Naive thymus-derived CD4-positive, alpha-beta T cell (primary cell): ENCODE data around the gene EEF1AKMT1. TPM values are rescaled to one million over a fixed set of nuclear protein-coding genes. Genes with fewer than 3 reads are reported as not detected.

Source experiments
- ATAC-seq: fragments of 150-1000 bp; cut with Tn5 transposase; 2 replicates; pipeline ENCODE4 v1.10.0; 2021; ENCODE audit warnings: mild to moderate bottlenecking, moderate library complexity
- CTCF ChIA-PET: fragments of 350-600 bp; sonication (Branson Sonifier 250); formaldehyde crosslinking; loops from one replicate; lab custom pipeline; 2021; ENCODE audit warnings: antibody characterized with exemption; lab: Charles Lee
- POLR2A ChIA-PET: fragments of 350-600 bp; sonication (Branson Sonifier 250); formaldehyde crosslinking; loops from one replicate; lab custom pipeline; 2021; ENCODE audit warnings: antibody characterized with exemption, inconsistent platforms; lab: Charles Lee
- DNase-seq, 9 donors: peaks; one replicate each; pipeline versions ENCODE4 v3.0.0 to v3.0.0-alpha.2; 2020 to 2022; ENCODE audit warnings: mixed read lengths in 1 of 9
- H3K27ac ChIP-seq: one replicate; pipeline ENCODE4 v1.7.0; 2013; ENCODE audit warnings: mild to moderate bottlenecking, low read depth, low read length, moderate library complexity
- H3K27me3 ChIP-seq, 2 donors: one replicate each; pipeline ENCODE4 v1.7.0; 2013; ENCODE audit warnings: low read length in 2 of 2, mild to moderate bottlenecking in 2 of 2, moderate library complexity in 2 of 2; ENCODE audit not compliant: control insufficient read depth in 2 of 2, insufficient read depth in 2 of 2
- H3K36me3 ChIP-seq, 3 experiments: 1 replicate in 2 of 3; 2 replicates in 1 of 3; pipeline ENCODE4 v1.7.0; 2013; ENCODE audit warnings: low read length in 3 of 3, mild to moderate bottlenecking in 3 of 3, moderate library complexity in 1 of 3; ENCODE audit not compliant: insufficient read depth in 3 of 3, control insufficient read depth in 2 of 3
- H3K4me1 ChIP-seq, 2 donors: one replicate each; pipeline ENCODE4 v1.7.0; 2013; ENCODE audit warnings: low read length in 2 of 2, mild to moderate bottlenecking in 2 of 2, moderate library complexity in 1 of 2; ENCODE audit not compliant: control insufficient read depth in 2 of 2, insufficient read depth in 2 of 2
- H3K4me3 ChIP-seq: 2 replicates; pipeline ENCODE4 v1.7.0; 2013; ENCODE audit warnings: mild to moderate bottlenecking, low read length
- H3K9me3 ChIP-seq, 3 experiments: 1 replicate in 2 of 3; 2 replicates in 1 of 3; pipeline ENCODE4 v1.7.0; 2013; ENCODE audit warnings: low read length in 3 of 3; ENCODE audit not compliant: control insufficient read depth in 2 of 3
- H3K27ac Mint-ChIP-seq, 9 donors: one replicate each; pipeline ENCODE4 v1.8.0; 2020 to 2022; ENCODE audit warnings: mixed read lengths in 9 of 9, mild to moderate bottlenecking in 8 of 9, moderate library complexity in 5 of 9, inconsistent platforms in 2 of 9
- H3K27me3 Mint-ChIP-seq, 5 donors: one replicate each; pipeline ENCODE4 v1.8.0; 2021 to 2022; ENCODE audit warnings: mixed read lengths in 5 of 5, mild to moderate bottlenecking in 1 of 5
- H3K36me3 Mint-ChIP-seq, 5 donors: one replicate each; pipeline ENCODE4 v1.8.0; 2020 to 2022; ENCODE audit warnings: mixed read lengths in 5 of 5, mild to moderate bottlenecking in 3 of 5, inconsistent platforms in 1 of 5
- H3K4me1 Mint-ChIP-seq, 7 donors: one replicate each; pipeline ENCODE4 v1.8.0; 2020 to 2022; ENCODE audit warnings: mixed read lengths in 7 of 7, mild to moderate bottlenecking in 3 of 7, inconsistent platforms in 1 of 7
- H3K4me3 Mint-ChIP-seq, 10 donors: one replicate each; pipeline ENCODE4 v1.8.0; 2020 to 2022; ENCODE audit warnings: mild to moderate bottlenecking in 10 of 10, mixed read lengths in 10 of 10, moderate library complexity in 6 of 10, inconsistent platforms in 2 of 10
- H3K9me3 Mint-ChIP-seq, 11 donors: one replicate each; pipeline ENCODE4 v1.8.0; 2020 to 2022; ENCODE audit warnings: mixed read lengths in 11 of 11, mild to moderate bottlenecking in 4 of 11, inconsistent platforms in 1 of 11, moderate library complexity in 1 of 11
- intact Hi-C, 2 donors: fragments of 100-400 bp; cut with micrococcal nuclease; formaldehyde crosslinking; loops; one replicate each; pipeline ENCODE4 v1.15.1; 2023
- polyA plus RNA-seq, 2 donors: library from polyadenylated mRNA; unstranded; fragments of 300-500 nt; fragmentation: Illumina TruSeq; gene quantifications; one replicate each; pipeline ENCODE4 v1.2.3, GENCODE V29; 2021
- total RNA-seq, 6 experiments: library from RNA in 5 of 6; stranded (reverse) in 5 of 6; gene quantifications; 1 replicate in 5 of 6; 2 replicates in 1 of 6; pipeline ENCODE4 v1.2.3 and lab custom pipeline; 2021 to 2026

EEF1AKMT1 gene
- total and polyA plus RNA-seq, 7 experiments from 2014 or later: 4.2 to 14.1 (median 9.8) TPM

GRCh38 chr13:20680416-20681080 lies 93.2 kb downstream of the EEF1AKMT1 start:
- ATAC-seq (no peak), DNase-seq (no peak)
- Mint-ChIP-seq H3K4me3 (no peak overlapping the region), H3K27ac (no peak overlapping the region), H3K27me3 (peaks cover 0 to 3% (median 0%) of the 10 kb centered on the region in 5 donors), H3K4me1 (no peaks in the 10 kb centered on the region), H3K9me3 (no peaks in the 10 kb centered on the region), H3K36me3 (peaks cover 0 to 32% (median 22%) of the 10 kb centered on the region in 5 donors)
- no peaks in the 10 kb centered on the region for H3K27me3 ChIP-seq
- no peaks in the 10 kb centered on the region for H3K9me3 ChIP-seq
- no peaks in the 10 kb centered on the region for H3K4me1 ChIP-seq
- CTCF ChIA-PET: no interaction called here
- no peaks in the 10 kb centered on the region for H3K36me3 ChIP-seq
- H3K27ac ChIP-seq: no peak overlapping the region
- no peak overlapping the region for H3K4me3 ChIP-seq
- intact Hi-C loops: no loop called here
- POLR2A ChIA-PET: no interaction called here

GRCh38 chr13:20679879-20680278 lies 93.9 kb downstream of the EEF1AKMT1 start:
- no peak for ATAC-seq
- Mint-ChIP-seq H3K9me3 (no peaks in the 10 kb centered on the region), H3K36me3 (peaks cover 0 to 38% (median 22%) of the 10 kb centered on the region in 5 donors), H3K27ac (no peak overlapping the region), H3K4me1 (no peaks in the 10 kb centered on the region), H3K4me3 (no peak overlapping the region), H3K27me3 (peaks cover 0 to 3% (median 0%) of the 10 kb centered on the region in 5 donors)
- Histone ChIP-seq H3K4me3 (no peak overlapping the region), H3K4me1 (no peaks in the 10 kb centered on the region), H3K27ac (no peak overlapping the region), H3K27me3 (no peaks in the 10 kb centered on the region), H3K9me3 (no peaks in the 10 kb centered on the region), H3K36me3 (peaks cover 0 to 5% (median 0%) of the 10 kb centered on the region in 3 experiments)
- DNase-seq: no peak
- ChIA-PET CTCF (no interaction called here), POLR2A (no interaction called here)
- intact Hi-C loops: no loop called here

Other genes with a start within 250 kb of the EEF1AKMT1 start
- gene CRYL1, start 248.1 kb downstream of the EEF1AKMT1 start, total RNA-seq: 10 to 100 TPM; 12.3 to 21.2 (median 16.3) TPM
- 10 to 100 TPM; 32.4 to 44.1 TPM for gene CRYL1, start 248.1 kb downstream of the EEF1AKMT1 start, polyA plus RNA-seq
- gene IFT88, start 206.8 kb downstream of the EEF1AKMT1 start, total RNA-seq: 10 to 100 TPM in 3 of 5 experiments, 1 to 10 TPM in 2; 5.0 to 17.0 (median 11.7) TPM
- 1 to 10 TPM; 6.4 to 7.9 TPM for gene IFT88, start 206.8 kb downstream of the EEF1AKMT1 start, polyA plus RNA-seq
- gene IL17D, start 70.3 kb downstream of the EEF1AKMT1 start, total RNA-seq: under 1 TPM in 2 of 5 experiments, not detected in 3; 0.19 to 0.32 TPM
- under 1 TPM in 1 of 2 donors, not detected in 1; 0.10 TPM for gene IL17D, start 70.3 kb downstream of the EEF1AKMT1 start, polyA plus RNA-seq
- 10 to 100 TPM; 20.9 to 26.5 (median 23.5) TPM for gene XPO4, start 128.8 kb upstream of the EEF1AKMT1 start, total RNA-seq
- gene XPO4, start 128.8 kb upstream of the EEF1AKMT1 start, polyA plus RNA-seq: 1 to 10 TPM; 6.1 to 6.9 TPM